Measurements from ENCODE around the gene CCR7.
A peak's percentile ranks its signal among the peaks of the same experiment; 100 is the strongest.

Gene CCR7

GRCh38 chr17:40561294-40561870 is 3.9 kb downstream of the CCR7 start:
- DNase-seq: no peak

GRCh38 chr17:40560592-40561293 is 4.5 kb downstream of the CCR7 start:
- no peak for DNase-seq

GRCh38 chr17:40559954-40560591 is 5.2 kb downstream of the CCR7 start:
- DNase-seq: peak; percentile 89

- DNase-seq: no peak
These were observed 5.7 kb downstream of the CCR7 start for GRCh38 chr17:40559564-40559916.

GRCh38 chr17:40558890-40559563 is 6.2 kb downstream of the CCR7 start:
- DNase-seq: no peak

- no peak for DNase-seq
These were observed 6.9 kb downstream of the CCR7 start for GRCh38 chr17:40558300-40558889.

GRCh38 chr17:40557531-40558299 is 7.6 kb downstream of the CCR7 start:
- DNase-seq: no peak

GRCh38 chr17:40556884-40557414 is 8.3 kb downstream of the CCR7 start:
- no peak for DNase-seq

GRCh38 chr17:40556198-40556661 is 9.0 kb downstream of the CCR7 start:
- no peak for DNase-seq

- DNase-seq: no peak
These were observed 9.7 kb downstream of the CCR7 start for GRCh38 chr17:40555296-40556190.

GRCh38 chr17:40554646-40555295 is 10.5 kb downstream of the CCR7 start:
- DNase-seq: no peak

- DNase-seq: peak; percentile 75
These were observed 11.4 kb downstream of the CCR7 start for GRCh38 chr17:40553694-40554534.

GRCh38 chr17:40552806-40553693 is 12.2 kb downstream of the CCR7 start:
- peak; percentile 56 for DNase-seq

- peak; percentile 99 for DNase-seq
These were observed 13.1 kb downstream of the CCR7 start for GRCh38 chr17:40551879-40552768.

- DNase-seq: peak; percentile 99
These were observed 14.0 kb downstream of the CCR7 start for GRCh38 chr17:40551091-40551878.

- peak; percentile 98 for DNase-seq
These were observed 14.7 kb downstream of the CCR7 start for GRCh38 chr17:40550608-40551007.
